NB4 (cell line): ENCODE results near the gene CDH4.

Experiments
- DNase-seq: peaks from one replicate; pipeline ENCODE4 v3.0.0; 2010; ENCODE audit warnings: low read depth
- H3K4me3 ChIP-seq: one replicate; pipeline ENCODE4 v1.5.1; 2011; ENCODE audit warnings: mild to moderate bottlenecking, low read depth, low read length, moderate library complexity
- CTCF ChIP-seq: IDR thresholded peaks from one replicate; pipeline ENCODE4 v1.5.1; 2012; ENCODE audit warnings: low read depth, low read length
- MAX ChIP-seq: IDR thresholded peaks from 2 replicates; pipeline ENCODE4 v1.6.1; 2011; ENCODE audit warnings: low read depth, low read length
- MYC ChIP-seq: IDR thresholded peaks from 2 replicates; pipeline ENCODE4 v1.6.1; 2011; ENCODE audit warnings: low read depth, low read length
- POLR2A ChIP-seq: IDR thresholded peaks from 2 replicates; pipeline ENCODE4 v1.6.1; 2011; ENCODE audit warnings: mild to moderate bottlenecking; ENCODE audit not compliant: insufficient read length; ENCODE audit errors: extremely low read depth

The CDH4 gene

GRCh38 chr20:61933481-61933950, 681.5 kb downstream of the CDH4 start:
- DNase-seq: no peak
- H3K4me3 ChIP-seq: no peak overlapping the region
- TF ChIP-seq CTCF: no peak
- TF ChIP-seq POLR2A: no peak
- TF ChIP-seq MAX: no peak
- no peak for TF ChIP-seq MYC

- no peak for DNase-seq
- TF ChIP-seq POLR2A (no peak), MAX (no peak), CTCF (no peak), MYC (no peak)
- H3K4me3 ChIP-seq: no peak overlapping the region
Observed at GRCh38 chr20:61933951-61934715, 682.1 kb downstream of the CDH4 start.

- H3K4me3 ChIP-seq: no peak overlapping the region
- no peak for DNase-seq
- TF ChIP-seq MAX (no peak), MYC (no peak), POLR2A (no peak), CTCF (no peak)
Observed at GRCh38 chr20:61934716-61935530, 682.9 kb downstream of the CDH4 start.

- H3K4me3 ChIP-seq: no peak overlapping the region
- TF ChIP-seq CTCF: no peak
- TF ChIP-seq MAX: no peak
- no peak for TF ChIP-seq MYC
- no peak for TF ChIP-seq POLR2A
- no peak for DNase-seq
Observed at GRCh38 chr20:61935926-61936700, 684.1 kb downstream of the CDH4 start.

- no peak overlapping the region for H3K4me3 ChIP-seq
- no peak for TF ChIP-seq MAX
- TF ChIP-seq POLR2A: no peak
- no peak for TF ChIP-seq MYC
- no peak for TF ChIP-seq CTCF
- DNase-seq: no peak
Observed at GRCh38 chr20:61936701-61937131, 684.7 kb downstream of the CDH4 start.
